HCT116 (cell line): Measurements from ENCODE around the gene PRPF8. TPM values are rescaled to one million over a fixed set of nuclear protein-coding genes. Genes with fewer than 3 reads are reported as not detected.

Experiments used
- ATAC-seq: fragments of 200-7000 bp; cut with Tn5 transposase; 2 replicates; pipeline ENCODE4 v1.9.1; 2020; ENCODE audit warnings: mild to moderate bottlenecking, moderate library complexity
- BruUV-seq: library from RNA; stranded (reverse); fragments of 400-500 nt; replicated peaks from 2 replicates; lab custom pipeline; 2021; lab: Mats Ljungman, UMichigan
- CTCF ChIA-PET: fragments of 300-600 bp; sonication (Branson Sonifier 250); formaldehyde crosslinking; loops from one replicate; lab custom pipeline; 2021; ENCODE audit warnings: antibody characterized with exemption; lab: Charles Lee
- POLR2A ChIA-PET: fragments of 300-600, 350-600 bp; sonication (Branson Sonifier 250); formaldehyde crosslinking; loops from one replicate; lab custom pipeline; 2021; ENCODE audit warnings: antibody characterized with exemption; lab: Charles Lee
- RAD21 ChIA-PET, 2 experiments: fragments of 300-600 bp; sonication (Branson Sonifier 250); formaldehyde crosslinking; loops; one replicate each; lab custom pipeline; 2023; ENCODE audit warnings: low total read pairs in 2 of 2; ENCODE audit not compliant: uncharacterized antibody in 2 of 2, unreplicated experiment in 2 of 2, low non-redundant PET in 1 of 2; lab: Charles Lee
- DNase-seq: peaks from one replicate; pipeline ENCODE4 v3.0.0-alpha.2; 2010; ENCODE audit warnings: low read depth, low spot score
- H2AFZ ChIP-seq: fragments of 200-600 bp; shearing (Covaris generic), sonication (generic); 2 replicates; pipeline ENCODE4 v1.6.1; 2017; ENCODE audit warnings: low read depth, mixed run types, mixed read lengths, antibody characterized with exemption, low read length; ENCODE audit not compliant: poor library complexity, severe bottlenecking
- H3K27ac ChIP-seq: 2 replicates; pipeline ENCODE4 v1.5.1; 2012; ENCODE audit warnings: low read depth, low read length
- H3K27me3 ChIP-seq: fragments of 200-600 bp; sonication (generic); 2 replicates; pipeline ENCODE4 v1.6.1; 2016; ENCODE audit warnings: mixed run types, low read length, mixed read lengths; ENCODE audit not compliant: insufficient read depth
- H3K36me3 ChIP-seq, 2 experiments: fragments of 200-500 bp in 1 of 2; fragments of 200-600 bp in 1 of 2; sonication (Bioruptor generic) in 1 of 2; sonication (generic) in 1 of 2; 2 replicates each; pipeline versions ENCODE4 v1.5.1 to v1.6.1; 2014 to 2016; ENCODE audit warnings: low read length in 2 of 2, inconsistent platforms in 1 of 2, mixed read lengths in 1 of 2, mixed run types in 1 of 2; ENCODE audit not compliant: insufficient read depth in 2 of 2, control insufficient read depth in 1 of 2
- H3K4me1 ChIP-seq, 2 experiments: fragments of 200-600 bp in 1 of 2; sonication (generic) in 1 of 2; 2 replicates each; pipeline versions ENCODE4 v1.5.1 to v1.6.1; 2012 to 2017; ENCODE audit warnings: low read length in 2 of 2, inconsistent platforms in 1 of 2, mild to moderate bottlenecking in 1 of 2, mixed read lengths in 1 of 2, mixed run types in 1 of 2, moderate library complexity in 1 of 2; ENCODE audit not compliant: insufficient read depth in 2 of 2, control insufficient read depth in 1 of 2
- H3K4me2 ChIP-seq: fragments of 200-600 bp; sonication (generic); 2 replicates; pipeline ENCODE4 v1.6.1; 2017; ENCODE audit warnings: mixed run types, low read length, mixed read lengths
- H3K4me3 ChIP-seq, 2 experiments: fragments of 200-600 bp in 1 of 2; sonication (generic) in 1 of 2; replicated peaks in 1 of 2; 2 replicates each; pipeline ENCODE4 v1.5.1; 2011 to 2016; ENCODE audit warnings: low read length in 2 of 2, control low read depth in 1 of 2, low read depth in 1 of 2, mild to moderate bottlenecking in 1 of 2, mixed read lengths in 1 of 2, mixed run types in 1 of 2
- H3K79me2 ChIP-seq: fragments of 200-600 bp; sonication (generic); 2 replicates; pipeline ENCODE4 v1.6.1; 2017; ENCODE audit warnings: mild to moderate bottlenecking, mixed run types, low read length, moderate library complexity, mixed read lengths; ENCODE audit not compliant: insufficient read depth
- H3K9ac ChIP-seq: fragments of 200-600 bp; sonication (generic); 2 replicates; pipeline ENCODE4 v1.6.1; 2016; ENCODE audit warnings: low read length, mixed read lengths
- H3K9me2 ChIP-seq: fragments of 200-600 bp; sonication (generic), shearing (Covaris generic); 2 replicates; pipeline ENCODE4 v1.6.1; 2017; ENCODE audit warnings: mixed run types, mild to moderate bottlenecking, moderate library complexity; ENCODE audit not compliant: insufficient read depth
- H3K9me3 ChIP-seq, 2 experiments: fragments of 200-500 bp in 1 of 2; fragments of 200-600 bp in 1 of 2; sonication (Bioruptor generic) in 1 of 2; sonication (generic) in 1 of 2; 2 replicates each; pipeline ENCODE4 v1.6.1; 2014 to 2017; ENCODE audit warnings: low read length in 2 of 2, mixed read lengths in 2 of 2, inconsistent platforms in 1 of 2, low read depth in 1 of 2, mild to moderate bottlenecking in 1 of 2, mixed run types in 1 of 2, moderate library complexity in 1 of 2; ENCODE audit not compliant: control insufficient read depth in 1 of 2, insufficient read depth in 1 of 2
- H4K20me1 ChIP-seq: fragments of 200-600 bp; sonication (generic), shearing (Covaris generic); 2 replicates; pipeline ENCODE4 v1.6.1; 2017; ENCODE audit warnings: mixed run types, mild to moderate bottlenecking, moderate library complexity; ENCODE audit not compliant: insufficient read depth
- CBX3 ChIP-seq: IDR thresholded peaks from 2 replicates; pipeline ENCODE4 v1.6.1; 2012; ENCODE audit warnings: low read depth
- EZH2phosphoT487 ChIP-seq: fragments of 200-600 bp; IDR thresholded peaks from 2 replicates; pipeline ENCODE4 v1.6.1; 2018; ENCODE audit warnings: antibody characterized with exemption, borderline replicate concordance
- FOSL1 ChIP-seq: IDR thresholded peaks from 2 replicates; pipeline ENCODE4 v1.6.1; 2012; ENCODE audit warnings: low read depth
- JUND ChIP-seq: IDR thresholded peaks from 2 replicates; pipeline ENCODE4 v1.6.1; 2012
- MAX ChIP-seq: IDR thresholded peaks from 2 replicates; pipeline ENCODE4 v1.6.1; 2012
- SIN3A ChIP-seq: IDR thresholded peaks from 2 replicates; pipeline ENCODE4 v1.6.1; 2012; ENCODE audit warnings: low read depth
- SP1 ChIP-seq: IDR thresholded peaks from 2 replicates; pipeline ENCODE4 v1.6.1; 2012; ENCODE audit warnings: low read depth
- TCF7L2 ChIP-seq: IDR thresholded peaks from 2 replicates; pipeline ENCODE4 v1.7.0; 2011; ENCODE audit warnings: borderline replicate concordance, inconsistent platforms; ENCODE audit not compliant: insufficient read depth, insufficient read length; ENCODE audit errors: extremely low read depth
- YY1 ChIP-seq: IDR thresholded peaks from 2 replicates; pipeline ENCODE4 v1.6.1; 2011; ENCODE audit warnings: low read length, low read depth, moderate library complexity, mild to moderate bottlenecking; ENCODE audit not compliant: insufficient replicate concordance; ENCODE audit errors: extremely low read depth
- intact Hi-C: fragments of 100-400 bp; cut with micrococcal nuclease; formaldehyde crosslinking; loops from 2 replicates; pipeline ENCODE4 v1.10.0; 2022
- total RNA-seq: library from RNA; stranded (reverse); gene quantifications from one replicate; pipeline ENCODE4 v1.2.1, GENCODE V29; 2021; ENCODE audit not compliant: unreplicated experiment

Gene PRPF8
- total RNA-seq, 1 experiment from 2014 or later, result 386 TPM

GRCh38 chr17:1638171-1638590, 46.5 kb downstream of the PRPF8 start (continued):
- TF ChIP-seq MAX (no peak), EZH2phosphoT487 (no peak), FOSL1 (no peak)

GRCh38 chr17:1636732-1637285, 47.9 kb downstream of the PRPF8 start:
- intact Hi-C loops, result loop anchor here (10.0 kb wide), 1 partner anchor 152 kb away; no protein-coding TSS in a partner anchor
- H3K4me1 ChIP-seq, result peaks cover 0 to 4% of the 10 kb centered on the region in 2 experiments; a peak in 1 of 4 replicates
- ChIA-PET RAD21 (no interaction called here), POLR2A (no interaction called here), CTCF (interaction anchor here (1.4 kb wide), 1 partner anchor 12 kb away, joined by 3 read pairs; no protein-coding TSS in a partner anchor)
- no peaks in the 10 kb centered on the region for H3K27me3 ChIP-seq
- ATAC-seq, result no peak
- TF ChIP-seq CBX3 (no peak), SP1 (no peak), JUND (no peak), TCF7L2 (no peak), FOSL1 (no peak), YY1 (no peak), SIN3A (no peak)
- no peaks in the 10 kb centered on the region for H3K9me3 ChIP-seq
- H2AFZ ChIP-seq, result no peak overlapping the region
- H3K9me2 ChIP-seq, result no peaks in the 10 kb centered on the region
- H3K9ac ChIP-seq, result no peak overlapping the region
- H4K20me1 ChIP-seq, result no peaks in the 10 kb centered on the region
- no peak for DNase-seq
- no peaks in the 10 kb centered on the region for H3K79me2 ChIP-seq
- H3K36me3 ChIP-seq, result no peaks in the 10 kb centered on the region
- no peak overlapping the region for H3K27ac ChIP-seq
- no peak overlapping the region for H3K4me2 ChIP-seq
- no TSS peak for BruUV-seq
- H3K4me3 ChIP-seq, result no peak overlapping the region
